KOPT-K1 (cell line): ENCODE measurements around the gene TEKT1.
A peak's percentile ranks its signal among the peaks of the same experiment; 100 is the strongest.
"Not testable (repeated sequence)": the region's sequence is repeated elsewhere in the genome, so short reads cannot be mapped to it uniquely, and the experiment has no call there.

ENCODE experiments used
- H3K27ac ChIP-seq: fragments of 200-600 bp; sonication (generic); 2 replicates; pipeline ENCODE4 v1.5.1; 2016; ENCODE audit warnings: antibody characterized with exemption, mild to moderate bottlenecking, low read depth, low read length; ENCODE audit not compliant: poor library complexity, severe bottlenecking
- H3K36me3 ChIP-seq: fragments of 200-600 bp; sonication (generic); 2 replicates; pipeline ENCODE4 v1.5.1; 2017; ENCODE audit warnings: antibody characterized with exemption, mild to moderate bottlenecking, low read length, moderate library complexity; ENCODE audit not compliant: insufficient read depth
- H3K9me3 ChIP-seq: fragments of 200-600 bp; sonication (generic); 2 replicates; pipeline ENCODE4 v1.5.1; 2017; ENCODE audit warnings: antibody characterized with exemption, low read length, mild to moderate bottlenecking; ENCODE audit not compliant: insufficient read depth, poor library complexity, severe bottlenecking

Gene TEKT1

DNA sequence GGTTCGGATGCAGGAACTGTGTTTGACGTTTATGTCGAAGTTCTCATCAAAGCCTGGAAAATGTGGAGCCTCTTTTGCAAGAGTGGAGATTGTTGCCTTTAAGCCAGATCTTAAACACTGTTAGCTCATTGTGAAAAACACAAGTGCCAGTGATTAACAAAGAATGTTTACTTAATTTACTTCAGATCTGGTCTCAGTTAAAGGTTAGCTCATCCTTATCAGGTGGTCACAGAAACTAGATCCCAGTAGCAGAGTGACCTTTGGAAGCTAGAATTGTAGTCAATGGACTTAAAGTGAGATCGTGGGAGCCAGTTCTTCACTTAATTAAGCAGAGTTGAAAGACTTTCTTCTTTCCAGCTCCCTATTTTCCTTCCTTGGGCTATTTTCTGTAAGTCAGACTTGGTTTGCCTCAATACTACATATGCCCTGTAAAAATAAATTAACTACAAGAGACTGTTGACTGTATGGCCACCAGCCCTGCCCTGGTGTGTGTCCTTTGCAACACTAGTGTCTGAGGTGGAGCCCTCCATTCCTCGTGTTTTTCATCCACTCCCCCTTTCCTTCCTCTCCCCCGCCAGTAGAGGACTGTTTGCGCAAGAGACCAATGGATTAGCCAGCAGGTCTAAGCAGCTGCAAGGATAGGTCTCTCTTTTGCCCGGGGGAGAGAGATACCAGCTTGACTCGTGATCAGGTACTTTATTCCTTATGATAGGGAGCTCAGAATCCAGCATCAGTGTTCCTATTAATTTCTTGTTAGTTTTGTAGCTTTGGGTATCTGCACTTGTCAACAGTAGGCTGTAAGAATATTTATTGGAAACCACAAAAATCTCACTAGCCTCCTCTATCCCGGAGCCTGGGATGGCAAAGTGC lies 35.3 kb downstream of the TEKT1 start:
- Histone ChIP-seq H3K36me3 (no peaks in the 10 kb centered on the region), H3K9me3 (no peaks in the 10 kb centered on the region), H3K27ac (no peak overlapping the region)

DNA sequence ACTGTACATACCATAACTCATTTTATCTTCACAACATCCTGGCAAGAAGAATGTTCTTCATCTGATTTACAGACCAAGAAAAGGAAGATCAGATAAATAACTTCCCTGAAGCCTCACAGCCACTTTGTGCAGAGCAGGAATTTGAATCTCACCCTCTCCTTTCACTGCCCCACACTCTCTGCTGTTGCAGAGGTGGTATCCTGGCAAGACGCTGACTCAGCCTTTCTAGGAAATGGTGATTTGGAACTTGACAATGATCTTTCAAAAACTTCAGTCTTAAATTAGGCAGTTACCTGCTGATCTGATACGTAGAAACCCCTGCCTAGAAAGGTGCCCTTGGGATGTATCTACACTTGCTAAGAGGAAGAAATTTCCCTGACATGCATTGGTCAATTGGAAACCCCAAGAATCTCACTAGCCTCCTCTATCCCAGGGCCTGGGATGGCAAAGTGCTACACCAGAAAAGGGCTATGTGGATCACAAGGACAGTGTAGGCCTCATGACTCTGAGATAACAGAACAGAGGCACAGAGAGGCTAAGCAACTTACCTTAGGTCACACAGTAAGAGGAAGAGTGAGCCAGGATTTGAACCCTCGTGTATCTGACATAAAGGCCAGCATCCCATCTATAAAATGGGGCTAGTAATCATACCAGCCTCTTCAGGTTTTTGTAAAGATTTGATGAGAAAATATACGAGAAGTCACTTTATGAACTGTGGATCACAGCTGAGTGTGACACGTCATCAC lies 37.6 kb downstream of the TEKT1 start:
- H3K9me3 ChIP-seq: no peaks in the 10 kb centered on the region
- no peaks in the 10 kb centered on the region for H3K36me3 ChIP-seq
- no peak overlapping the region for H3K27ac ChIP-seq

DNA sequence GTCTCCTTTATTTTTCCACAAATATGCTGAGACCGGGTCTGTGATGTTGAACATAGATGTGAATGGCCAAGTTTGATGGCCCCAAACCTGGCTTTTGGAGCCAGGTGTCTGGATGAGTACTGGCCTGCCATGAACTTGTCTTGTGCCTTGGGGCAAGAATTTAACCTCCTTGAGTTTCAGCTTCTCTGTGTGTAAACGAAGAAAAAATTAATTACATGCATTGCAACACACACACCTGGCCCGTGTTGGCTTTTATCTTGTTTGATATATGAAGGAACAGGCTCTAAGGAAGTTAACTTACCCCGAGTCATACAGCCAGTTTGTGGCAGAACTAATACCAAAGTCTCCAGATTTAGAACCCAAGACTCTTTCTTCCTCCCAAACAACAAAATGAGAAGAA lies 42.4 kb downstream of the TEKT1 start:
- Histone ChIP-seq H3K9me3 (no peaks in the 10 kb centered on the region), H3K36me3 (no peaks in the 10 kb centered on the region), H3K27ac (no peak overlapping the region)

DNA sequence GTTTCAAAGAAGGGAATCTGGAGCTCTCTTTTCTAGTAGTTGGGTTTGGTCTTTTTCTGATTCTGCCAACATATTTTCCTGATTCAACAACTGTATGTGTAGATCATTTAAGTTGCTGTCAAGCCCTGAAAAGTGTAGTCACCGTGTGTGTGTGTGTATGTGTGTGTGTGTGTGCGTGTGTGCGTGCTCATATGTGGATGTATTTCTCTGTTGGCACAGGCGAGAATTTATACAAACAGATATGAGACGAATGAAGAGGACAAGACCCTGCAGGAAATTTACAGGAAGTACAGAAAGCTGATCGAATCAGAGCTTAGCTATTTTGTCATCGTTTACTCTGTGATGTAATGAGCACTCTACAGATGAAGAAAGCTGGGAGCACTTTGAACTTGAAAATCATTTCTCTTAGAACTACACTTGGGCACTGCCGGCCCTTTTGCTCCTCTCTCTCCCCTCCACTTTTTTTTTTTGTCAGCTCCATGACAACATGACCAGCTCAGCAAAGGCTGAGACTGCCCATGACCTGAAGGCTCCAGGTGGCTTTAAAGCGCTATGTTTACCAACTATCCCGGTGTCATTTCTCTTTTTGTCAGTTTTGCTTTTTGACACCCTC lies 44.3 kb downstream of the TEKT1 start:
- no peaks in the 10 kb centered on the region for H3K36me3 ChIP-seq
- H3K27ac ChIP-seq: no peak overlapping the region
- H3K9me3 ChIP-seq: no peaks in the 10 kb centered on the region

DNA sequence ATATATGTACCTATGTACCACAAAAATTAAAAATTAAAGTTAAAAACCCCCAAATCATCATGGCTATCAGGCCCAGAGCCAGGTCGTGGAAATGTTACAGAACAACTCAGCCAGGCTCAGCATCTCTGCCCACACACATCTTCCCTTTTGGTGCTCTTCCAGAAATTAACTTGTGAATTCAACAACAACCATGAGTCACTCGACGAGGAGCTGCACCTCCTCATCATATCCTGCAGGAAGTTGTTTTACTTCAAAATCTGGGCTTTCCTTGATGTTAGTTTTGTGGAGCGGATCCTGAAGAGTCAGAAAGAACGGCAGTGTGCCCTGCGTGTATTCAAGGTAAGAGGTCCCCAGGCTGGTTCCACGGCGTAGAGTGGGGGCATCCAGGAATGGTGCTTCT lies 44.9 kb downstream of the TEKT1 start:
- no peak overlapping the region for H3K27ac ChIP-seq
- no peaks in the 10 kb centered on the region for H3K9me3 ChIP-seq
- H3K36me3 ChIP-seq: no peaks in the 10 kb centered on the region

DNA sequence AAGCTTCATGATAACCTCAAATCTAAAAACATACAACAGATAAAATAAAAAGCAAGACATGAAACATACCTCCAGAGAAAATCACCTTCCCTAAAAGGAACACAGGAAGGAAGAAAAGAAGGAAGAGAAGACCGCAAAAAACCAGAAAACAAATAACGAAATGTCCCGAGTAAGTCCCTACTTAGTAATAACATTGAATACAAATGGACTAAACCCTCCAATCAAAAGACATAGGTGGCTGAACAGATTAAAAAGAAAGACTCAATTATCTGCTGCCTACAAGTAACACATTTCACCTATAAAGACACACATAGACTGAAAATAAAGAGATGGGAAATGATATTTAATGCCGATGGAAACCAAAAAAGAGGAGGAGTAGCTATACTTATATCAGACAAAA lies 49.3 kb downstream of the TEKT1 start:
- peaks cover 24% of the 10 kb centered on the region for H3K9me3 ChIP-seq
- H3K36me3 ChIP-seq: no peaks in the 10 kb centered on the region
- no peak overlapping the region for H3K27ac ChIP-seq

DNA sequence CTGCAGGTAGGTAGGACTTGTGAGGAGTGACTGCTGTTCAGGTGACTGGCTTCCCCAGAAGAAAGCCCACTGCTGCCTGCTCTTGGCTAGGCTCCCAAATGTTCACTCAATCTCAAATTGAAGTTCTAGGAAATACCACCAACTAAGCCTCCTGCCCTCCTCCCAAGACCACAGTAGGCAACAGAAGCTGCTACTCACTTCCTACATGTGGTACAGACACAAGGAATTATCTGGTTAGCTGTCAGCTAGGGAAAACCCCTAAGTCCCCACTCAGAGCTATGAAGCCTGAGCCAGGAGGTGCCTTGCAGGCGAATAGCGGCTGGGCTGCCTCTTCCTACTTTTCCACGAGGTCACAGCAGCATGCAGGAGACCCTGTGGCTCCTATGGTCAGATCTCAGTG lies 50.6 kb downstream of the TEKT1 start:
- Histone ChIP-seq H3K36me3 (no peaks in the 10 kb centered on the region), H3K27ac (no peak overlapping the region), H3K9me3 (peaks cover 30% of the 10 kb centered on the region)

DNA sequence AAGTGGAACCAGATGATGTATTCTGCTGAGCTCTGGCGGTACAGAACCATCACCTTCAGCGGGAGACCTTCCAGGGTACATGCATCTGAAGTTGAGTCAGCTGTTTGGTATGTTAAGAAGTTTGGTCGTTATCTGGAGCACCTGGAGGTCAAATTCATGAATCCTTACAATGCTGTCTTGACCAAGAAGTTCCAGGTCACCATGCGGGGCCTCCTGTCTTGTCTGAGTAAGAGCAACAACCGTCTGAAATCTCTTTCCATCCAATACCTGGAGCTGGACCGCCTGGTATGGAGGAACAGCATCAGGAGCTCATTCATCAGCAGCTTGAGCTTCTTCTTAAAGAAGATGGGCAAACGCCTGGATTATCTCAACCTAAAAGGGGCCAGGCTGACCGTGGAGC lies 51.5 kb downstream of the TEKT1 start:
- Histone ChIP-seq H3K36me3 (no peaks in the 10 kb centered on the region; the same call in 1 of the 2 replicates), H3K9me3 (peaks cover 39% of the 10 kb centered on the region), H3K27ac (no peak overlapping the region)

DNA sequence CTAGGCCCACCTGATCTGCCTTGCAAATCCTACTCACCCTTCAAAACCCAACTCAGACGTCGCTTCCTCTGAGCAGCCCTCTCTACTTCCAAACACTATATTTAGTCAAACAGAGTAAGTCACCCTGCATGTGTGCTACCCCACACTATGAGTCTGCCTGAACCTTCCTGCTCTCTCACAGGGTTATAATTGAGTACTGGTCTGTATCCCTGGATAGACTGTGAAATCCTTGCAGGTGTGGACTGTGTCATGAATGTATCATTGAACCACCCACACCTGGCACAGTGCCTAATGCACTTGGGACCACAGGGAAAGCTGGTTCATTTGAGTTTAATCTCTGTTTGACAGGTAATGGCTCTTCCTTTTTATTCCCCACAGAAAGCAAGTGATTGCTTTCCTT lies 52.1 kb downstream of the TEKT1 start:
- Histone ChIP-seq H3K36me3 (peaks cover under 1% of the 10 kb centered on the region; the same call in 1 of the 2 replicates), H3K9me3 (peaks cover 45% of the 10 kb centered on the region), H3K27ac (no peak overlapping the region)

DNA sequence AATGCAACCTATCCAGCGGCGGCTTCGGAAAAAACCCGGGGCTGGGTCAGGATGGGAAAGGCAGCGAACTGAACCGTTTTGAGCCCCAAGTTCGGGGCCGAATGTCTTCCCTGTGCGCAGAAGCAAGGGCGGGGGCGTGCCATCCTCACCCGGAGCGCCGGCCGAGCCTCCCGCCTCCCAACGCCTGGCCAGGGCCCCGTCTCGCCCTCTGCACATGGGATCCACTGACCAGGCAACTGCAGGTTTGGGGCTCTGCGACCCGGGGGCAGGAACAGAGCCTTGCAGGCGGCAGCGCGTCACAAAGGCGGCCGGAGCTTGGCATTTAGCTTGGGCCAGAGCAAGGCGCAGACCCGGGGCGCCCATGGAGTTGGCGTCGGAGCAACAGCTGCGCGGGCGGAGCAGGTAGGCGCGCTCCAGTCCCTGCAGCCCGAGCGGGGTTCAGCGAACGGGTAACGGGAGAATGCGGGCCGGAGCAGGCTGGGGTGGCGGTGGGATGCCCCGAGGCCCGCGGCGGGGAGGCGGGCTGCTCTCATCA lies 55.6 kb downstream of the TEKT1 start, which contains the start of gene FBXO39:
FBXO39 (plus strand) TSS at position 345 of the 535 bp plus-strand sequence. CDS start 3,654 bp downstream, outside the sequence.
- no peak within 1 kb of the TSS for H3K27ac ChIP-seq
- peaks cover 35% of the 10 kb centered on the region for H3K36me3 ChIP-seq
- H3K9me3 ChIP-seq: peaks cover 64% of the 10 kb centered on the region

DNA sequence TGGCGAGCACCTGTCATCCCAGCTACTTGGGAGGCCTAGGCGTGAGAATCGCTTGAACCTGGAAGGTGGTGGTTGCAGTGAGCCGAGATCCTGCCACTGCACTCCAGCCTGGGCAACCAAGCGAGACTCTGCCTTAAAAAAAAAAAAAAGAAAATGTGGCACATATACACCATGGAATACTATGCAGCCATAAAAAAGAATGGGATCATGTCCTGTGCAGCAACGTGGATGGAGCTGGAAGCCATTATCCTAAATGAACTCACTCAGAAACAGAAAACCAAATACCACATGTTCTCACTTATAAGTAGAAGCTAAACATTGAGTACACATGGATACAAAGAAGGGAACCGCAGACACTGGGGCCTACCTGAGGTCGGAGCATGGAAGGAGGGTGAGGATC lies 56.6 kb downstream of the TEKT1 start:
- not testable (repeated sequence) for H3K27ac ChIP-seq
- H3K9me3 ChIP-seq: peaks cover 57% of the 10 kb centered on the region
- H3K36me3 ChIP-seq: peaks cover 45% of the 10 kb centered on the region

DNA sequence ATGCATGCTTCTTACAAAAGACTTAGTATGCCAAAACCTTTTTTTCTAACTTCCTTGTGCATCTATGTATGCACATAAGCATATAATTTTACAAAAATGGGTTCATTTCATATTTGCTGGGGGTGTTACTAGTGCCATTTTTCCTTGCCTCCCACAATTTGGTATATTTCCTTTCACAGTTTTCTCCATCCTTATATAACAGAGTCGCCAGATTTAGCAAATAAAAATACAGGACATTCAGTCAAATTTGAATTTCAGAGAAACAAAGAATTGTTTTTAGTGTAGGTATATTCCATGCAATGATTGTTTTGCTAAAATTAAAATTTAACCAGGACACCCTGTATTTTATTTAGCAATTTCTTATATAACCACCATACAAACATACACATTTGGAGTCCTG lies 59.5 kb downstream of the TEKT1 start:
- Histone ChIP-seq H3K36me3 (peaks cover 74% of the 10 kb centered on the region), H3K9me3 (peaks cover 76% of the 10 kb centered on the region), H3K27ac (no peak overlapping the region)

DNA sequence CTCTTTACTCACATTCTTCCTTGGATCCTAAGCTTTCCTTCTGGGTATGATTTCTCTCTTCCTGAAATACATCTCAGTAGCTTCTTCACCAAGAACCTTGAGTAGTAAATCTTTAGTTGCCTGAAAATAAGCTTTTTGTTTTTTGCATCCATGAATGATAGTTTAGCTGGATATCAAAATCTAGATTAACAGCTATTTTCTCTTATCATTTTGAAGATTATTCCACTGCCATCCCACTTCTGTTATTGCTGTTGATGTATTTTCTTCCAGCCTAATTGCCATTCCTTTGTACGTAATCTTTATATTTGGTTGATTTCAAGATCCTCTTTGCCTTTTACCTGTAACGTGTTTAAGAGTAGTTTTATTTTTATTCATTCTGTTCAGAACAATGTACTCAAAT lies 63.1 kb downstream of the TEKT1 start:
- Histone ChIP-seq H3K9me3 (peaks cover 60% of the 10 kb centered on the region), H3K36me3 (peaks cover 94% of the 10 kb centered on the region), H3K27ac (no peak overlapping the region)

DNA sequence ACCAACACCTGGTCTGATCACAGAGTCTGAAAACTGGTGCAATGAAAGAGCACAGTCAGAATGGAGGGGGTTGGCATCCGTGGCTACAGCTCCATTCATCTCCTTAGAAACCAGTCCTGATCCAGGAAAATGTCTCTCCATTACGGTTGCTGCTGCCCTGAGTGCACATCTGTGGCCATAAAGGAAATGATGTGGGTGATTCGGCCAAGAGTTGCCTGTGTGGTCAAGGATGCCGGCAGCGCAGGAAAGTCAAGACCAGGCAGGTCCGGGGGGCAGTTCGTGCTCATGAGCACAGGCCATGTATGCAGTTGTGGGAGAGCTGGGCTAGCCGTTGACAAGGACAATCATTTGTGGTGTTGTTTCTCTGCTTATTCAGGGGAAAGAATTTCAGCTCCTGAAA lies 69.8 kb downstream of the TEKT1 start:
- peaks cover 81% of the 10 kb centered on the region for H3K36me3 ChIP-seq
- H3K9me3 ChIP-seq: peaks cover 11% of the 10 kb centered on the region
- H3K27ac ChIP-seq: no peak overlapping the region

DNA sequence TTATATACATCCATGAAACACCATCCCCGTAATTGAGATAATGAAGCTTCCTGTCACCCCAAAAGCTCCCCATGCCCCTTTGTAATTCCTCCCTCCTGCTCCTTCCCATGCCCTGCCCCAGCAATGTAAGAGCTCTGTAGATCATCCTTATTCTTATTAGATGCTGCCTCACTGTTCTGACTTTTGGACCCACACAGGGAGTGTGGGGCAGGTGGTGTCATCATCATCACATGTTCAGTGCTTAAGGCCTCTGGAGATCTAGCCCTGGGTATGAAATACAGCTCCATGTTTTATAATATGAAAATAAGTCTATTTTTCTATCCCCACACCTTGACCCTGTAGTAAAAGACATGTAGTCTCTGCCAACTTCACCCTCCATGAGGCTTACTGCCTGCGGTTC lies 73.8 kb downstream of the TEKT1 start:
- H3K27ac ChIP-seq: peak overlapping the region; percentile 81

More for the DNA sequence above, 73.8 kb downstream of the TEKT1 start:
- H3K9me3 ChIP-seq: no peaks in the 10 kb centered on the region
- H3K36me3 ChIP-seq: peaks cover 46% of the 10 kb centered on the region
